COR-L47 (cell line): Measurements from ENCODE around the gene RHOT2.

Experiments used
- DNase-seq: peaks from one replicate; lab custom pipeline; 2025; lab: John Stamatoyannopoulos, UW

RHOT2 gene

GRCh38 chr16:667780-668518 lies at the start of gene RHOT2:
Gene RHOT2, plus strand, starts transcription at chr16:668132. Its CDS starts 68 bp downstream, at chr16:668200.
- DNase-seq = peak; percentile 91

- no peak for DNase-seq
Measured at GRCh38 chr16:619476-620100, 48.3 kb upstream of the RHOT2 start.

- DNase-seq = no peak
Measured at GRCh38 chr16:620700-621525, 47.0 kb upstream of the RHOT2 start.

GRCh38 chr16:621526-622105 lies 46.3 kb upstream of the RHOT2 start:
- peak; percentile 45 for DNase-seq

DNA sequence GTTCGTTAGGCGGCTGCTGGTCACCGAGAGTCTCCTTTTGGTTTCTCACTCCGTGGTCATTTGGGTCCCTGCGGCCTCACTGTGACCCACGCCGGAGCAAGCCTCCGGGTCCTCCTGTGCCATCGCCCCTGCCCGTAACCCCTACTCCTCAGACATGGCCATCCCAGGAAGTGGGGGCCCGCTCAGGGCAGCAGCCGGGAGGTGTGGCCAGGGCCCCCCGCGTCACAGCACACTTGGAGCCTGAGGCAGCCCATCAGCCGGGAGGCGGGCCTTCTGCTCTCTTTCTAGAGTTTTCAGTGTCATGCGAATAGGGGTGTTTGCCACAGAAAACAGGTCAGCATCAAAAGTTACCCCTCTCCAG lies 45.0 kb upstream of the RHOT2 start:
- DNase-seq = no peak

DNA sequence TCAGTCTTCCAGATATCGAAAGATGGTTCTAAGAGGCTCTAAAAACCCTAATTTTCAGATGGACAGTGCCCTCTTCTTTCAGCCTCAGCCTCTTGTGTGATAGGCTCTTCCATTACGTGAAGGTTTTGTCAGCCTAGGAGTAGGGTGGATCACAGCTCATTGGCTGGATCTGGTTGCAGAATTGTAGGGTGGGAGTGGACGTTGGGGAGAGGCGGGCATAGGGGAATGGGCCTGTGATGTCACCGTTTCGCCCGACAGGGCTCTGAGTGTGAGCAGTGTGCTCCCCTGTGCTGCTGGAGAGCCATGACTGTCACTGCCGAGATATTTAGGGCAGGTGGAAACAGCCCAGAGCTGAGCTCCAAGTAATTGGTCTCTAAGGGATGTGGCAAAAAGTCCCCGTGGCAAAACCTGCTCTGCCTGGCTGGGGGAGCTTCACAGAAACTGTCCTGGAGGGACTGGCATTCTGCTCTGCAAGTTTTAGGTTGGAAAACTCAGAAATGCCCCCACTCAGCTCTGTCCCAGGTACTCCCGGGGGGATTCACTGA lies 43.3 kb upstream of the RHOT2 start:
- no peak for DNase-seq

DNA sequence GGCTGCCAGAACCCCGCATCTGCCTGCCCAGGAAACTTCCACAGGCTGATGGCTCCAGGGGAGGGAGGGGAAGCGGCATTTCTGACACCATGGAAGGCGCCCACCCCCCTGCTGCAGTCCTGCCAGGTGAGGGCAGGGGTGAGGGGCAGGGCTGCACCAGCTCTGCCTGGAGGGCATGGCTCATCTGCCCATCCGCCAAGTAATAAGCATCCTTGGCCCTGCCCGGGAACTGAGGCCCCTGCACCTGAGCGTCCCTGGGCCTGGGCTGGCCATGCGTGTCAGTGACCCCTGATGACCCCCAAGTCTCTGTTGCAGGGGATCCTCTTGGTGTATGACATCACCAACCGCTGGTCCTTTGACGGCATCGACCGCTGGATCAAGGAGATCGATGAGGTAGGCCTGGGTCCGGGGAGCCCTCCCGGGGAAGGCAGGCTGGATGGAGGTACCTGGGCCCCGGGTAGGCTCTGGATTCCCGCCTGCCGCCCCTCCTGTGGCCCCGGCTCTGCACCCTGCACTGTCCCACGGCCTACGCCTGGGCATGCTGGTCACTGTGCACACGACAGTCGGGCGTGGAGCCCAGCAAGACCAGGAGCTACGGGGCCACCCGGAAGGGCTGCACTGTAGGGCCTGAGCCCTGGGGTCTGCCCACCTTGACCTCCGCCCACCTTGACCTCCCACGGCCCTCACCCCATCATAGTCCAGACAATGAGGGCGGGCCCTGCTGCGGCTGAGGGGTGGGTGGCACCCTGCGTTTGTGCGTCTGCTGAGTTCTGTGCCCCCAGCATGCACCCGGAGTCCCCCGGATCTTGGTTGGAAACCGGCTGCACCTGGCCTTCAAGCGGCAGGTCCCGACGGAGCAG lies 42.6 kb upstream of the RHOT2 start:
- DNase-seq = no peak

DNA sequence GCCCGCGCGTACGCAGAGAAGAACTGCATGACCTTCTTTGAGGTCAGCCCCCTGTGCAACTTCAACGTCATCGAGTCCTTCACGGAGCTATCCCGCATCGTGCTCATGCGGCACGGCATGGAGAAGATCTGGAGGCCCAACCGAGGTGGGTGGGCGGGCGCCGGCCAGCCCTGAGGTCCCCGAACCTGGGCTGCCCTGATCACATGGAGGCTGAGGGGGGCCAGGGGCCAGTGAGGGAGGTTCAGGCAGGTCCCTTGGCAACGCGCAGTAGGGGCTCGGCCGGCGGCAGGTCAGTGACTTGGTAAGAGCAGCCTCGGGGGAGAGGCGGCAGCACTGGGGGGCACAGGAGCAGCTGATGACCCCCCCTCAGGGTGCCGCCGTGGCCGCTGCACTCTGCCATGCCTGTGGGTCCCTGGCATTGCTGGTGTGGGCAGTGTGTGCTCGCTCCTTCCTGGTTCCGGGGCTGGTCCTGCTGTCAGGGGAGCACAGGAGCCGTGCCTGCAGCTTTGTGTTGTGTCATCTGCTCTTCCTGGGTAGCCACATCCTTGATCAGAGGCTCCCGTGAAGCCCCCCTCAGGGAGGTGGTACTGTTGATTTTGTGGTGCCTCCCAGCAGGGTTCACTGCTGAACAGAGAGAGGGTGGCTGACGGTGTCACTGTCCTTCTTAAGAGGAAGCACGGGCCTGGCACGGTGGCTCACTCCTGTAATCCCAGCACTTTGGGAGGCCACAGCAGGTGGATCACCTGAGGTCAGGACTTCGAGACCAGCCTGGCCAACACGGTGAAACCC lies 41.8 kb upstream of the RHOT2 start:
- DNase-seq = no peak

DNA sequence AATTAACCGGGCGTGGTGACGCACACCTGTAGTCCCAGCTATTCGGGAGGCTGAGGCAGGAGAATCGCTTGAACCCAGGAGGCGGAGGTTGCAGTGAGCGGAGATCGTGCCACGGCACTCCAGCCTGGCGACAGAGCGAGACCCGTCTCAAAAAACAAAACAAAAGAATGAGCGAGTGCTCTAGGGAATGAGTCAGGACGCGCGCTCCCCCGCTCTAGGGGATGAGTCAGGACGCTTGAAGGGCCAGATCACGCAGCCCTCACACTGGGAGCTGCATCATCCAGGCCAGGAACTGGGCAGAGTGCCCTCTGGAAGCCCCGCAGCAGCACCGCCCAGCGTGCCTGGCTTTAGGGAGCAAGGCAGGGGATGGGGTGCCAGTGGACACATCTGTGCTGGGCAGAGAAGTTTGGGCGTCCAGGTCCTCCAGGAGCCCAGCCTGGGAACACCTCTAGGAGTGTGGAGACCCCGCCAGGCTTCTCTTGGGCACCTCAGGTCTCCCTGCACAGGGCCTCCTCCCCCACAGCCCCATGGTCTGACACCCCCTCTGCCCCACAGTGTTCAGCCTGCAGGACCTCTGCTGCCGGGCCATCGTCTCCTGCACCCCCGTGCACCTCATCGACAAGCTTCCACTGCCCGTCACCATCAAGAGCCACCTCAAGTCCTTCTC lies 41.0 kb upstream of the RHOT2 start:
- DNase-seq = no peak

DNA sequence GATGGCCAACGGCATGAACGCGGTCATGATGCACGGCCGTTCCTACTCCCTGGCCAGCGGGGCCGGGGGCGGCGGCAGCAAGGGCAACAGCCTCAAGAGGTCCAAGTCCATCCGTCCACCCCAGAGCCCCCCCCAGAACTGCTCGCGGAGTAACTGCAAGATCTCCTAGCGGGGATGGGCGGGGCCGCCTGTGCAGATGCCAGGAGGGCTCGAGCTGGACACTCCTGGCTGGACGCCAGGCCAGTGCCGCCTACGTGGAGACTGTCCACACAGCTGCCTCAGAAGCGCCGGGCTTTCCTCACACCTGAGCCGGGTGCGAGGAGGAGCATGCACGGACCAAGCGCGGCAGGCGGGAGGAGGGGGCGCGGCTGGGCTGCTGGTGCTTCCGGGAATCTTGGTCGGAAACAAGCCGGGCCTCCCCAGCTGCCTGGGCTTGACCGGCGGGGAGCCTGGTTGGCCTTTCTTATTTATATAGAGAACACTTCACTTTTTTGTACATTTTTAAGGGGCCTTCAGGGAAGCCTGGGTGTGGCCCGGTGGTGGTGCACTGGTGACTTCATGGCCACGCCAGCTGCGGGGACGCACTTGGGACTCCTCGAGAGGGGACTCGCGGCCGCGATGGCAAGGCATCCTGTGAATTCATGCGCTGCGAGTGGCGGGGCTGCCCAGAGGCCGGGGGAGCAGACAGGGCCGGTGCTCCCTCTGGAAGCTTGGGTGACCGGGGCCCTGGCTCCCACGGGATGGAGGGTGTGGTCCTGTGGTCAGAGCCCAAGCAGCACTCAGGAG lies 40.3 kb upstream of the RHOT2 start:
- peak; percentile 83 for DNase-seq

- DNase-seq = no peak
Measured at GRCh38 chr16:628321-629061, 39.4 kb upstream of the RHOT2 start.

DNA sequence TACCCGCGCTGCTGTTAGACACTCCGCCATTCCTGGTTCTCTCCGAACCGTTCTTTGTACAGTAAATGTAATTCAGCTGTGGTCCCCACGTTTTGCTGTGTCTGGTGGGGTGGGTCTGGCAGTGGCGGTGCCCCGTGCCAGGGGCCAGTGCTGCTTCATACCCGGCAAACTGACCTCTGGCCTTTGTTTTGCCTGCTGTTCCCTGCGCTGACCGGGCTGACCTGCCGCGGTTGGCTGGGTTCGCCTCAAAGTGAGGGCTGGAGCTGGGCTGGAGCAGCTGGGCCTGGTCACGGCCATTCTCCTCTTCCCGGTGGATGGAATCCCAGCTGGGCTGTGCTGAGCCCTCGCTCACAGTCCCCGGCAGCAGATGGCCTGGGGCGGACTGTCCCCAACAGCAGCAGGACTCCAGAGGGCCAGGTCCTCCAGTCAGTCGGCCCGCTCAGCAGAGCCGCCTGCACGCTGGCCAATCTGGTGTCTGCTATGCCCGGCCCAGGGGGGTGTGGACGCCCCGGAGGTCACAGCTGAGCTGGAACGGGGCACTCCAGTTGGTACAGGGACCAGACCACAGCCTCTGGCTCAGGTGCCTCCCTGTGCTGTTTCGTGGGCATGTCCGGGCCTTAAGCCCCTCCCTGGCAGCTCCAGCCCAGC lies 38.6 kb upstream of the RHOT2 start:
- DNase-seq = no peak

GRCh38 chr16:629833-630248 lies 38.1 kb upstream of the RHOT2 start:
- DNase-seq = no peak

DNA sequence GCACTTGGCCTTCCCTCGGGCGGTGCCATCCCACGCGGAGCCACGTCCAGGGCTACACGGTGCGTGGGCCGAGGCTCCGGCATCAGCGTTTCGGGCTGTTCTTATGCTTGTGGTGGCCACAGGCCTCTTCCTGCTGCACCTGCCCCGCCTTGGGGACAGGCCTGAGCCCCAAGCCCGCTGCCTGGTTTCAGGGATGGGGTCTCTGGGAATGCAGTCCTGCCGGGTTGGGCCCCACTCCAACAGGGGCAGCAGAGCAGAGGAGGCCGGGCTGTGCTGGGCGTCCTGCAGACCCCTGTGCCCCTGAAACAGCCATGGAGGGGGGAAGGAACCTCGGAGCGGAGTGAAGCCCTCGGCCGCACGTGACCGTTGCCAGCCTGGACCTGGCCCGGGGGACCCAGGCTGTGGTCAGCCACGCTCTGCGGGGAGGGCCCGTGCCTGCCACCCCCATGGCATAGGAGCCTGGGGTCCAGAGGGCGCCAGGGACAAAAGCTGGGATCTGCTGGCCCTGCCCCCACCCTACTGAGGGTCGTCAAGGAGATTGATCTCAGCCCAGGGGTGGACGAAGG lies 37.6 kb upstream of the RHOT2 start:
- no peak for DNase-seq

DNA sequence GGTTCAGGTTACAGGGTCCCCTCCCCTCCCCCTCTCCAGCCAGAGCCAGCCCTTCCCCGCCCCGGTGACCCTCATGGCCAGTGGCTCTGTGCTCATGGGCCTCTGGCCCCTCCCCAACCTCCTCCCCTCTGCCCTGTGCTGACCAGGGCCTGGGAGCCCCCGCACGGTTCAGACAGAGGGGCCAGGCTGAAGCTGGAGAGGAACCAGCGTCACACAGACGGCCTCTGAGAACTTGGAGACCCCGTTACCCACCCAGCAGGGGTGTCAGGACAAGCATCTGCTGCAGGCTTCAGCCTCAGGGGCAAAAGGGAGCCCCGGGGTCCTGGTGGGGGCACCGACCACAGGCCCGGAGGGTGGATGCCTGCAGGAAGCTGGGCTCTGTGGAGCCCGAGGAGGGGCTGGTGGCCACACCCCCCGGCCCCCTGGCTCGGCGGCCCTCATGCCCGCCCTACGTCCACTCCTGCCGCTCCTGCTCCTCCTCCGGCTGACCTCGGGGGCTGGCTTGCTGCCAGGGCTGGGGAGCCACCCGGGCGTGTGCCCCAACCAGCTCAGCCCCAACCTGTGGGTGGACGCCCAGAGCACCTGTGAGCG lies 37.0 kb upstream of the RHOT2 start, which contains the start of gene WFIKKN1:
Gene WFIKKN1 (plus strand): TSS at position 171 of the 591 bp plus-strand sequence. CDS start 269 bp downstream, at position 440.
- DNase-seq = peak; percentile 20

DNA sequence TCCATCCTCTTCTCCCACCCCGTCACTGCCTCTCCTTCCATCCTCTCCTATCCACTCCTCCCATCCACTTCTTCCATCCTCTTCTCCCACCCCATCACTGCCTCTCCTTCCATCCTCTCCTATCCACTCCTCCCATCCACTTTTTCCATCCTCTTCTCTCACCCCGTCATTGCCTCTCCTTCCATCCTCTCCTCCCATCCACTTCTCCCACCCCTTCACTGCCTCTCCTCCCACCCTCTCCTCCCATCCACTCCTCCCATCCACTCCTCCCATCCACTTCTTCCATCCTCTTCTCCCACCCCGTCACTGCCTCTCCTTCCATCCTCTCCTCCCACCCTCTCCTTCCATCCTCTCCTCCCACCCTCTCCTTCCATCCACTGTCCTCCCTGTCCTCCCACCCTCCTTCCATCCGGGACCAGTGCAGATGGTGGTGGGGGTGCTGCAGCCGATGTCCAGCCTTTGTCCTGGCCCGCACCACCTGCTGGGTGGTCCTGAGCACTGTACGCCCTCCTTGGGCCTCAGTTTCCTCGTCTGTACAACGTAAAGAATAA lies 36.0 kb upstream of the RHOT2 start:
- DNase-seq = no peak
